Peyer's patch (tissue), 4 donors: Measurements from ENCODE around the gene DCTN3. TPM values are rescaled to one million over a fixed set of nuclear protein-coding genes. Genes with fewer than 3 reads are reported as not detected.

Experiments
- DNase-seq, 3 donors: peaks; one replicate each; pipeline ENCODE4 v3.0.0-alpha.2; 2017 to 2019
- H3K27ac ChIP-seq, 4 donors: fragments of 200-600 bp; sonication (generic); one replicate each; pipeline ENCODE4 v1.5.1; 2016 to 2019
- H3K27me3 ChIP-seq, 2 donors: fragments of 200-600 bp; sonication (generic); one replicate each; pipeline ENCODE4 v1.5.1; 2019
- H3K36me3 ChIP-seq, 3 donors: fragments of 200-600 bp; sonication (generic); one replicate each; pipeline ENCODE4 v1.5.1; 2016 to 2019
- H3K4me1 ChIP-seq, 4 donors: fragments of 200-600 bp; sonication (generic); one replicate each; pipeline ENCODE4 v1.5.1; 2016 to 2019
- H3K4me3 ChIP-seq, 4 donors: fragments of 200-600 bp; sonication (generic); 1 replicate in 3 of 4; 2 replicates in 1 of 4; pipeline ENCODE4 v1.5.1; 2016 to 2019; ENCODE audit warnings: mild to moderate bottlenecking in 1 of 4
- H3K9me3 ChIP-seq, 4 donors: fragments of 200-600 bp; sonication (generic); one replicate each; pipeline ENCODE4 v1.5.1; 2016 to 2019; ENCODE audit warnings: mild to moderate bottlenecking in 1 of 4
- CTCF ChIP-seq, 6 experiments: fragments of 450-650 bp in 4 of 6; fragments of 200-600 bp in 2 of 6; sonication (generic) in 1 of 6; IDR thresholded peaks; one replicate each; pipeline ENCODE4 v1.5.1; 2017 to 2019; ENCODE audit warnings: antibody characterized with exemption in 6 of 6, mild to moderate bottlenecking in 3 of 6, moderate library complexity in 1 of 6
- POLR2A ChIP-seq, 2 donors: fragments of 450-650 bp; IDR thresholded peaks; one replicate each; pipeline ENCODE4 v1.5.1; 2017; ENCODE audit warnings: antibody characterized with exemption in 2 of 2, mild to moderate bottlenecking in 2 of 2, moderate library complexity in 2 of 2
- total RNA-seq, 4 donors: library from RNA; depleted of rRNA; stranded (reverse); fragments of >200 nt; gene quantifications; one replicate each; pipeline ENCODE4 v1.1.0, GENCODE V29; 2016

Gene DCTN3
- total RNA-seq, 4 donors from 2014 or later = 37.4 to 70.1 (median 47.5) TPM

- Histone ChIP-seq H3K36me3 (no peaks in the 10 kb centered on the region), H3K4me1 (peaks cover 0 to 49% (median 23%) of the 10 kb centered on the region in 4 donors), H3K9me3 (no peaks in the 10 kb centered on the region), H3K27ac (peak overlapping the region in 1 of 4 donors; percentile 55), H3K27me3 (peaks cover 0 to 18% of the 10 kb centered on the region in 2 donors), H3K4me3 (no peak overlapping the region)
- peak in 1 of 3 donors; percentile 64 for DNase-seq
- TF ChIP-seq POLR2A (IDR thresholded peaks at IDR 0.05) (no peak), CTCF (IDR thresholded peaks at IDR 0.05) (no peak)
These were observed 27.2 kb downstream of the DCTN3 start for GRCh38 chr9:34592895-34593601.

GRCh38 chr9:34591917-34592866, 28.1 kb downstream of the DCTN3 start:
- Histone ChIP-seq H3K9me3 (no peaks in the 10 kb centered on the region), H3K4me3 (peak overlapping the region in 1 of 4 donors; percentile 45), H3K36me3 (no peaks in the 10 kb centered on the region), H3K27me3 (peaks cover 0 to 24% of the 10 kb centered on the region in 2 donors), H3K4me1 (peaks cover 0 to 49% (median 23%) of the 10 kb centered on the region in 4 donors), H3K27ac (no peak overlapping the region)
- TF ChIP-seq POLR2A (IDR thresholded peaks at IDR 0.05) (no peak), CTCF (IDR thresholded peaks at IDR 0.05) (no peak)
- no peak for DNase-seq

GRCh38 chr9:34591248-34591916, 28.9 kb downstream of the DCTN3 start:
- peak overlapping the region; percentile 13 to 66 (median 45) for H3K4me3 ChIP-seq

GRCh38 chr9:34590381-34591247, 29.7 kb downstream of the DCTN3 start:
- Histone ChIP-seq H3K4me3 (peak overlapping the region; percentile 28 to 66 (median 56)), H3K27ac (peak overlapping the region in 3 of 4 donors; percentile 19 to 74 (median 43)), H3K36me3 (no peaks in the 10 kb centered on the region), H3K27me3 (peaks cover 0 to 28% of the 10 kb centered on the region in 2 donors), H3K4me1 (peaks cover 0 to 49% (median 23%) of the 10 kb centered on the region in 4 donors), H3K9me3 (no peaks in the 10 kb centered on the region)
- TF ChIP-seq CTCF (IDR thresholded peaks at IDR 0.05) = no peak
- peak in 1 of 2 donors; percentile 35 for TF ChIP-seq POLR2A (IDR thresholded peaks at IDR 0.05)
- DNase-seq = peak in 2 of 3 donors; percentile 76 to 79

More at GRCh38 chr9:34591248-34591916, 28.9 kb downstream of the DCTN3 start:
- peaks cover 0 to 24% of the 10 kb centered on the region in 2 donors for H3K27me3 ChIP-seq
- DNase-seq = peak; percentile 67 to 93 (median 92)
- H3K4me1 ChIP-seq = peaks cover 0 to 49% (median 23%) of the 10 kb centered on the region in 4 donors
- no peaks in the 10 kb centered on the region for H3K36me3 ChIP-seq
- H3K9me3 ChIP-seq = no peaks in the 10 kb centered on the region
- peak overlapping the region in 2 of 4 donors; percentile 43 to 74 for H3K27ac ChIP-seq
- TF ChIP-seq CTCF (IDR thresholded peaks at IDR 0.05) (peak; percentile 73 to 97 (median 94)), POLR2A (IDR thresholded peaks at IDR 0.05) (no peak)
